ENCODE measurements around the gene FRAT1.

- TF ChIP-seq ZNF629 (CRISPR knock-in tag; conservative IDR thresholded peaks at IDR 0.05) (no peak), CTCF (CRISPR knock-in tag; IDR thresholded peaks at IDR 0.05) (no peak; the same call in 1 of the 2 replicates), ZNF274 (CRISPR knock-in tag; IDR thresholded peaks at IDR 0.05) (no peak), CHD2 (IDR thresholded peaks at IDR 0.05; ENCODE audit: low read depth, low read length) (no peak), SMC3 (IDR thresholded peaks at IDR 0.05; ENCODE audit: low read length) (no peak; the same call in 1 of the 2 replicates), TCF12 (IDR thresholded peaks at IDR 0.05) (no peak), TCF12 (CRISPR knock-in tag; IDR thresholded peaks at IDR 0.05) (0 out of 2 replicates have a peak, but pooled peaks have one; percentile 46), FOXA1 (IDR thresholded peaks at IDR 0.05) (no peak), FOXA1 (CRISPR knock-in tag; IDR thresholded peaks at IDR 0.05) (peak; percentile 39; the same call in 1 of the 2 replicates), ZNF33A (CRISPR knock-in tag; IDR thresholded peaks at IDR 0.05; ENCODE audit: borderline replicate concordance) (no peak), ZNF713 (CRISPR knock-in tag; IDR thresholded peaks at IDR 0.05) (no peak), NR2F6 (IDR thresholded peaks at IDR 0.05) (peak; percentile 70), NR2F6 (CRISPR knock-in tag; IDR thresholded peaks at IDR 0.05) (peak; percentile 80), E2F1 (CRISPR knock-in tag; IDR thresholded peaks at IDR 0.05) (no peak)
Measured at GRCh38 chr10:97328646-97329453, 9.8 kb downstream of the FRAT1 start.

Data from HepG2 (cell line).